ENCODE results near the gene ZBTB8A. TPM values are rescaled to one million over a fixed set of nuclear protein-coding genes. Genes with fewer than 3 reads are reported as not detected.

ZBTB8A gene
- polyA plus RNA-seq, 3 donors = 0.08 TPM; not detected in 2

GRCh38 chr1:32509939-32510338, 29.3 kb upstream of the ZBTB8A start:
- H3K36me3 ChIP-seq (replicated peaks in 1 of 2; ENCODE audit: control insufficient read depth in 1 of 2, insufficient read depth in 2 of 2, low read length in 2 of 2) = no peaks in the 10 kb centered on the region
- Mint-ChIP-seq H3K36me3 (no peaks in the 10 kb centered on the region), H3K27ac (no peak overlapping the region), H3K4me1 (no peaks in the 10 kb centered on the region), H3K27me3 (ENCODE audit: low read depth in 3 of 3) (peaks cover 0 to 7% (median 4%) of the 10 kb centered on the region in 3 donors), H3K4me3 (no peak overlapping the region), H3K9me3 (peaks cover 0 to 4% (median 3%) of the 10 kb centered on the region in 7 donors)
- peaks cover 0 to under 1% of the 10 kb centered on the region in 2 donors for H3K9me3 ChIP-seq (replicated peaks in 1 of 2; ENCODE audit: control insufficient read depth in 1 of 2, insufficient read depth in 1 of 2, low read length in 2 of 2)
- TF ChIP-seq CTCF (IDR thresholded peaks at IDR 0.05) = no peak
- H3K4me3 ChIP-seq (replicated peaks in 1 of 3; ENCODE audit: low read depth in 2 of 3, low read length in 3 of 3) = no peak overlapping the region
- DNase-seq = no peak
- no peaks in the 10 kb centered on the region for H4K20me1 ChIP-seq (ENCODE audit: insufficient read depth, low read length)
- no peak overlapping the region for H3K4me2 ChIP-seq (replicated peaks; ENCODE audit: extremely low read depth, low read length, poor library complexity, severe bottlenecking)
- intact Hi-C loops (cut with micrococcal nuclease) = loop anchor here in 1 of 2 donors (10.0 kb wide), 1 partner anchor 365 kb away; the partner anchor contains the start of gene FNDC5
- no peak overlapping the region for H2AFZ ChIP-seq (ENCODE audit: insufficient read depth, low read depth, low read length, poor library complexity, severe bottlenecking)
- no peaks in the 10 kb centered on the region for H3K79me2 ChIP-seq (ENCODE audit: insufficient read depth, low read length)
- no CpG with 5 or more reads among the region's 1 CpG for WGBS (ENCODE audit: insufficient coverage)
- H3K27ac ChIP-seq (ENCODE audit: low read depth in 1 of 2, low read length in 2 of 2) = no peak overlapping the region
- H3K4me1 ChIP-seq (ENCODE audit: control insufficient read depth in 1 of 2, insufficient read depth in 2 of 2, low read length in 2 of 2) = no peaks in the 10 kb centered on the region
- no peak overlapping the region for H3K9ac ChIP-seq (ENCODE audit: insufficient read depth, low read length, poor library complexity, severe bottlenecking)
- no peaks in the 10 kb centered on the region for H3K27me3 ChIP-seq (ENCODE audit: control insufficient read depth in 2 of 2, insufficient read depth in 2 of 2, low read length in 2 of 2)

GRCh38 chr1:32516402-32516801, 22.8 kb upstream of the ZBTB8A start:
- Histone ChIP-seq H2AFZ (ENCODE audit: insufficient read depth, low read depth, low read length, poor library complexity, severe bottlenecking) (no peak overlapping the region), H3K4me2 (replicated peaks; ENCODE audit: extremely low read depth, low read length, poor library complexity, severe bottlenecking) (no peak overlapping the region), H3K36me3 (replicated peaks in 1 of 2; ENCODE audit: control insufficient read depth in 1 of 2, insufficient read depth in 2 of 2, low read length in 2 of 2) (no peaks in the 10 kb centered on the region), H3K4me1 (ENCODE audit: control insufficient read depth in 1 of 2, insufficient read depth in 2 of 2, low read length in 2 of 2) (peaks cover 4 to 5% of the 10 kb centered on the region in 2 donors), H3K9ac (ENCODE audit: insufficient read depth, low read length, poor library complexity, severe bottlenecking) (no peak overlapping the region), H4K20me1 (ENCODE audit: insufficient read depth, low read length) (no peaks in the 10 kb centered on the region), H3K27ac (ENCODE audit: low read depth in 1 of 2, low read length in 2 of 2) (no peak overlapping the region), H3K79me2 (ENCODE audit: insufficient read depth, low read length) (no peaks in the 10 kb centered on the region), H3K9me3 (replicated peaks in 1 of 2; ENCODE audit: control insufficient read depth in 1 of 2, insufficient read depth in 1 of 2, low read length in 2 of 2) (no peaks in the 10 kb centered on the region), H3K4me3 (replicated peaks in 1 of 3; ENCODE audit: low read depth in 2 of 3, low read length in 3 of 3) (no peak overlapping the region), H3K27me3 (ENCODE audit: control insufficient read depth in 2 of 2, insufficient read depth in 2 of 2, low read length in 2 of 2) (no peaks in the 10 kb centered on the region)
- TF ChIP-seq CTCF (IDR thresholded peaks at IDR 0.05) = no peak
- WGBS (ENCODE audit: insufficient coverage) = no CpG with 5 or more reads among the region's 5 CpGs
- intact Hi-C loops (cut with micrococcal nuclease) = loop anchor here (5.0 to 10.0 kb wide), 2 partner anchors 256 to 358 kb away; partner anchors contain the start of gene FNDC5 (in 1 of the 2)
- Mint-ChIP-seq H3K36me3 (no peaks in the 10 kb centered on the region), H3K27ac (no peak overlapping the region), H3K9me3 (peaks cover 0 to 1% (median 0%) of the 10 kb centered on the region in 7 donors), H3K4me1 (peaks cover 3% of the 10 kb centered on the region), H3K27me3 (ENCODE audit: low read depth in 3 of 3) (peaks cover 5 to 9% (median 6%) of the 10 kb centered on the region in 3 donors), H3K4me3 (no peak overlapping the region)
- DNase-seq = no peak
